Hepatocyte (in vitro differentiated cells): Measurements from ENCODE around the gene RSAD1. TPM values are rescaled to one million over a fixed set of nuclear protein-coding genes. Genes with fewer than 3 reads are reported as not detected.

Experiments used
- DNase-seq: peaks from one replicate; pipeline ENCODE4 v3.0.0-alpha.2; 2016; ENCODE audit warnings: low spot score
- H2AFZ ChIP-seq: fragments of 200-600 bp; sonication (generic); 2 replicates; pipeline ENCODE4 v1.6.0; 2016; ENCODE audit warnings: antibody characterized with exemption, mild to moderate bottlenecking
- H3K27ac ChIP-seq: fragments of 200-600 bp; sonication (generic); 2 replicates; pipeline ENCODE4 v1.5.1; 2016; ENCODE audit warnings: mild to moderate bottlenecking
- H3K27me3 ChIP-seq: fragments of 200-600 bp; sonication (generic); 2 replicates; pipeline ENCODE4 v1.6.1; 2016
- H3K36me3 ChIP-seq: fragments of 200-600 bp; sonication (generic); replicated peaks from 2 replicates; pipeline ENCODE4 v1.5.1; 2016; ENCODE audit warnings: low read depth; ENCODE audit not compliant: insufficient read depth
- H3K4me1 ChIP-seq: fragments of 200-600 bp; sonication (generic); 2 replicates; pipeline ENCODE4 v1.5.1; 2016; ENCODE audit warnings: mild to moderate bottlenecking, moderate library complexity; ENCODE audit not compliant: insufficient read depth
- H3K4me2 ChIP-seq: fragments of 200-600 bp; sonication (generic); 2 replicates; pipeline ENCODE4 v1.6.0; 2016
- H3K4me3 ChIP-seq: fragments of 200-600 bp; sonication (generic); 2 replicates; pipeline ENCODE4 v1.5.1; 2016; ENCODE audit warnings: mild to moderate bottlenecking
- H3K79me2 ChIP-seq: fragments of 200-600 bp; sonication (generic); 2 replicates; pipeline ENCODE4 v1.6.0; 2017; ENCODE audit warnings: mild to moderate bottlenecking
- H3K9me2 ChIP-seq: fragments of 200-600 bp; sonication (generic); replicated peaks from 2 replicates; pipeline ENCODE4 v1.6.0; 2017; ENCODE audit warnings: mild to moderate bottlenecking; ENCODE audit not compliant: insufficient read depth
- H3K9me3 ChIP-seq: fragments of 200-600 bp; sonication (generic); 2 replicates; pipeline ENCODE4 v1.5.1; 2016; ENCODE audit warnings: low read depth, mild to moderate bottlenecking
- H4K20me1 ChIP-seq: fragments of 200-600 bp; sonication (generic); 2 replicates; pipeline ENCODE4 v1.6.0; 2016; ENCODE audit warnings: mild to moderate bottlenecking; ENCODE audit not compliant: insufficient read depth, poor library complexity, severe bottlenecking
- CTCF ChIP-seq: fragments of 200-600 bp; sonication (generic); IDR thresholded peaks from 2 replicates; pipeline ENCODE4 v1.5.1; 2016; ENCODE audit warnings: antibody characterized with exemption, mild to moderate bottlenecking; ENCODE audit not compliant: poor library complexity
- EZH2 ChIP-seq: fragments of 200-600 bp; sonication (generic); IDR thresholded peaks from 2 replicates; pipeline ENCODE4 v1.6.1; 2016; ENCODE audit warnings: antibody characterized with exemption, mild to moderate bottlenecking, borderline replicate concordance
- EZH2phosphoT487 ChIP-seq: fragments of 200-600 bp; sonication (generic); IDR thresholded peaks from one replicate; pipeline ENCODE4 v1.6.1; 2018; ENCODE audit warnings: antibody characterized with exemption, mild to moderate bottlenecking, low read depth, moderate library complexity; ENCODE audit not compliant: unreplicated experiment, severe bottlenecking
- WGBS: methylation state at CpG from one replicate; pipeline ENCODE4 v1.1.6; 2016; ENCODE audit warnings: low lambda C conversion rate; ENCODE audit errors: missing lambda C conversion rate; 5-methylcytosine and 5-hydroxymethylcytosine counted together
- polyA plus RNA-seq: library from polyadenylated mRNA; unstranded; fragments of >200 nt; fragmentation: Nextera tagmentation; extraction: Ambion mirVana; gene quantifications from 2 replicates; pipeline ENCODE4 v1.2.1, GENCODE V29; 2016
- total RNA-seq: library from RNA; depleted of rRNA; stranded (reverse); fragments of >200 nt; gene quantifications from 2 replicates; pipeline ENCODE4 v1.2.3, GENCODE V29; 2014

The RSAD1 gene
- total and polyA plus RNA-seq, 2 experiments from 2014 or later = 28.6 to 44.2 TPM

GRCh38 chr17:50518384-50519023 lies 39.8 kb downstream of the RSAD1 start:
- Histone ChIP-seq H3K4me1 (peaks cover 11% of the 10 kb centered on the region), H3K27ac (no peak overlapping the region), H3K4me2 (no peak overlapping the region), H3K27me3 (no peaks in the 10 kb centered on the region), H3K4me3 (no peak overlapping the region), H3K9me2 (no peaks in the 10 kb centered on the region), H3K9me3 (no peaks in the 10 kb centered on the region), H3K36me3 (no peaks in the 10 kb centered on the region), H3K79me2 (no peaks in the 10 kb centered on the region), H2AFZ (no peak overlapping the region), H4K20me1 (no peaks in the 10 kb centered on the region)
- no peak for TF ChIP-seq EZH2phosphoT487
- TF ChIP-seq CTCF = no peak
- no peak for TF ChIP-seq EZH2
- DNase-seq = no peak
- 79% methylated on average over 13 of the region's 13 CpGs for WGBS

GRCh38 chr17:50519141-50519834 lies 40.6 kb downstream of the RSAD1 start:
- Histone ChIP-seq H3K9me2 (no peaks in the 10 kb centered on the region), H3K36me3 (no peaks in the 10 kb centered on the region), H3K79me2 (no peaks in the 10 kb centered on the region), H3K27me3 (no peaks in the 10 kb centered on the region), H3K4me2 (no peak overlapping the region), H2AFZ (no peak overlapping the region), H3K4me3 (no peak overlapping the region), H3K9me3 (no peaks in the 10 kb centered on the region), H3K27ac (no peak overlapping the region), H3K4me1 (peaks cover 10% of the 10 kb centered on the region), H4K20me1 (no peaks in the 10 kb centered on the region)
- no peak for DNase-seq
- TF ChIP-seq EZH2phosphoT487 (no peak), EZH2 (no peak), CTCF (no peak)
- WGBS = 85% methylated on average over 8 of the region's 8 CpGs

GRCh38 chr17:50520483-50520882 lies 41.8 kb downstream of the RSAD1 start:
- Histone ChIP-seq H2AFZ (no peak overlapping the region), H3K79me2 (no peaks in the 10 kb centered on the region), H3K27me3 (no peaks in the 10 kb centered on the region), H3K4me3 (no peak overlapping the region), H3K27ac (no peak overlapping the region), H3K4me1 (no peaks in the 10 kb centered on the region), H3K9me2 (no peaks in the 10 kb centered on the region), H3K36me3 (no peaks in the 10 kb centered on the region), H3K4me2 (no peak overlapping the region), H4K20me1 (no peaks in the 10 kb centered on the region), H3K9me3 (no peaks in the 10 kb centered on the region)
- WGBS = 76% methylated on average over 2 of the region's 2 CpGs
- no peak for DNase-seq
- TF ChIP-seq CTCF (no peak), EZH2 (no peak), EZH2phosphoT487 (no peak)
